NT2/D1 (cell line): ENCODE data around the gene PRSS2.

Experiments
- YY1 ChIP-seq: IDR thresholded peaks from 2 replicates; pipeline ENCODE4 v1.6.1; 2011; ENCODE audit not compliant: insufficient read length, insufficient read depth
- ZNF274 ChIP-seq: IDR thresholded peaks from 2 replicates; pipeline ENCODE4 v1.6.1; 2011; ENCODE audit warnings: mild to moderate bottlenecking, low read depth, low read length

- TF ChIP-seq ZNF274 (no peak), YY1 (no peak)
Observed at GRCh38 chr7:142803901-142804300, 33.1 kb downstream of the PRSS2 start.
